GM15510 (cell line): ENCODE data around the gene WNT8A.

Source experiments
- POLR2A ChIP-seq: IDR thresholded peaks from 3 replicates; pipeline ENCODE4 v1.6.1; 2011; ENCODE audit warnings: borderline replicate concordance; ENCODE audit not compliant: insufficient read length; ENCODE audit errors: extremely low read depth

WNT8A gene

DNA sequence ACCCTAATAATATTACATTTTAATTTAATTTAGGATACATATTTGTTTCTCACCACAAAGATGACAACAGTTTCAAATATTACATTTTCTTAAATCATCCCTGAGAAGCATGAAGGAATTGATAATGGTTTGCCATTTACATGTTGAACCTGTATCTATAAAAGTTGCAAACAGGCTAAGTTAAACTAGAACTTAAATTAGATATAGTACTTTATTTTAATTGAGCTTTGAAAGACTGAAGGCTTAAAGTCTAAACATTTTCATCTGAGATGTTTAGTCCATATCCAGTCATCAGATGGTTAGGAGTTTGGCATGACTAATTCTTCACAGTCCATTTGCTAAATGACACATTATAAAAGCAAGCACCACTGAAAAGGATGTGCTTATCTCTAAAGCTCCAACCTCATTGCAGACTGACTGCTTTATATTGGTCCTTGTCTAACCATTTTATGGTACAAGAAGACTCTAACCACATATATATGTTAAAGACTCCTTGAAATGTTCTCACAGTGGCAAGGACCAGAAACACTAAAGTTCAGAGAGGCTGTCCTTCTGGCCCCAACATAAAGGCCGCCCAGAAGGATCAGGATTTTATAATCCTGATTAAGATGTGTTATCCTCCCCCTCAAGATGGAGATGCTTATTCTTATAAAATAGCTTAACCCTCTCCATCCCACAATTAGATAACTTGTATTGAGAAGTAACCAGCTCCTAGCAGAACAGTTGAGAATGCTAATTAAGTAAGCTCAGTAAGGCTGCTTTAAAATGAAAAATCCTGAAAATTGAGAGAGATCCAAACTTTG is 25.8 kb downstream of the WNT8A start:
- TF ChIP-seq POLR2A: no peak

DNA sequence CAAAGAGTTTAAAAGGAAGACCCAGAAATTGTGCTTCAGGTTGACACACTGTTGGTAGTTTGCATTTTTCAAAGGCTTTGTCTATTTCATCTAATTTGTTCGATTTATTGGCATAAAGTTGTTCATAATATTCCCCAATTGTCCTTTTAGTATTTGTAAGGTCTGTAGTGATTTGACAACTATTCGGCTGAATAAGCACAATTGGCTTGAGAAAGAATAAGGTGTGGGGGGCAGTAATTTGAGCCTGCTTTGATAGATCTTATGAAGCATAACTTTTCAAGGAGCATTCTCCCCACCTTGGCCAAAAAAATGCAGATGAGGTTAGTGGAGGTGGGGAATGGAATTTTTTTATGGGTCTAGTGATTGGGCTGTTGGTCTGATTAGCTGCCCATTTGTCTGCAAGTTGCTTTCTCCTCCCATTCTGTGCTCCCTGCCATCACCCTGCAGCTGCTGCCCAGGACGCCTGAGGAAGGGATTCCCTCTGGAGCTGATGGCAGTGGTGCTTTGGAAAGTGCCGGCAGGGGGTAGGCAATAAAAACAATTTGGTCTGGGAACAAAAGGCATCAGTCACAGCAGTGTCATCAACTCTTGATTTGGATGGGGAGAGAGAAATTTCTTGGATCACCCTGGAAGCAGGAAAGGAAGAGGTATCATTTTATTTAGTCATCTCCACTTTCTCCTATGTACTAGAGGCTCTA is 26.6 kb downstream of the WNT8A start:
- TF ChIP-seq POLR2A: no peak

DNA sequence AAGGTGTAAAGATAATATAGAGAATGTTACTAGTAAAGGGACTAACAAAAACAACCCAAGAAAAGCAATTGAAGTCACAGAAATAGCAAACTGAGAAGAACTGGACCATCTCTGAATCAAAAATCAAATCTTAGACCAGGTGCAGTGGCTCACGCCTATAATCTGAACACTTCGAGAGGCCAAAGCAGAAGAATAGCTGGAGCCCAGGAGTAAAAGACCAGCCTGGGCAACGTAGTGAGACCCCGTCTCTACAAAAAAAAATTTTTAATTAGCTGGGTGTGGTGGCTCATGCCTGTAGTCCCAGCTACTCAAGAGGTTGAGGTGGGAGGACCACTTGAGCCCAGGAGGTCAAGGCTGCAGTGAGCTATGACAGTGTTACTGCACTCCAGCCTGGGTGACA is 27.3 kb downstream of the WNT8A start:
- no peak for TF ChIP-seq POLR2A

DNA sequence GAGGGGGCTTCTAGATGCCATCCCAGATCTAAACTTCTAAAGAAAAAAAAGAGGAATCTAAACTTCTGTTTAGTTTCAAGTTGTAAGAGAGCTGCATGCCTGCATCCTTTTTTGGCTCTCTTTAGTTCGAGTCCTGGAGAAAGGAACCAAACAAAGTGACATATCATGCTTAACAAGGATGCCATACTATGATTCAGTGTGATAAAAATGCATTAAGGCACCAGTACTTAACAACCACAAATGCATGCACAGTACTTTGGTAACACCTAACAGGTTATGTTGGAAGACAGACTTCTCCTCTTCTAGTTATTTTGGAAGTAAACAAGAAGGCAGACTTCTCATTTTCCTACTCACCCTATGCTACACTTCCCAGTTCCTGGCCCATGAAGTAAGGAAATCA is 28.1 kb downstream of the WNT8A start:
- no peak for TF ChIP-seq POLR2A

DNA sequence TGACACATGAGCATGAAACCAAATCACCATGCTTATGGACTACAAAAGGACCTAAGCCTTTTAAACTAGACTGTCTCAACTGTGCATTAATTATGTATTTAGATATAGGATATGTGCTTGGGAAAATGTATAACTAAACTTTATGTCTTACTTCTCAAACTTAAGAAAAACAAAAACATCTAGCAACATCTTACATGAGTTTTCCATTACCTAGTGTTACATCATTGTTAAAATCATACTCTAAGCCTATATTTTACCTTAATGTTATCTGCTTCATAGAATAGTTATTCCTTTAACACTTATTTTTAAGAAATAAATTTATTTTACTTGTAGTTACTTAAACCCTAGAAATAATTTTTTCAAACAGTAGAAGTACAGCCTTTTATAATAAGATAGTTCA is 31.4 kb downstream of the WNT8A start:
- no peak for TF ChIP-seq POLR2A

DNA sequence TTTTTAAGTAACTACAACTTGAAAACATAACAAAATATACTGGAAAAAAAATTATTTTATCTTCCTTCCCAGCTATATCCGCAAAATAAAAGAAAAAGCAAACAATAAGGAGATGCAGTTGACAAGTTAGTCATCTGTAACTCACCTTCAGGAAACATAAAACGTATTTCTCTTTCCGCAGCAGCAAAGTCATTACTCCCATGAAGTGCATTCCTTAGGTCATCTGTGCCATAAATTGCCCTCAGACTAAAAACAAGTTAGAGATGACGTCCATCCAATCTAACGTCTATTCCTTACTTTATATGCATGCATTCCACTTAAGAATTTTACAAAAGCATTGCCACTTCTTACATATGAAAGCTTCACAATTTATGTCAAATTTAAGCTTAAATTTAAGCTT is 44.5 kb downstream of the WNT8A start:
- no peak for TF ChIP-seq POLR2A

DNA sequence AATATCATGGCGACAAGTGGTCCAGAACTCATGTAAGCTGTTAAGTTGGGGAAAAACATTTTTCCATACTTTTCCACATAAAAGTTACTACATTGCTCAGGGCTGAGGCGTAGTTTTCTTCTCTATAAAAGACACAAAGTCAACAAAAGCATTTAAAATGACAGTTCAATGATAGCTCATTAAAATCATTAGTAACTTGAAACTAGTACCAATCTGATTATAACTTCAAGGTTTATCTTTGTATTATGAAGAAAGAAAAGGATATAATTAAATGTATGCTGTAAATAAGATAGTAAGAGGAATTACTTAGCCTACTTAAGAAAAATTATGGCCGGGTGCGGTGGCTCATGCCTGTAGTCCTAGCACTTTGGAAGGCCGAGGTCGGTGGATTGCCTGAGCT is 45.5 kb downstream of the WNT8A start:
- TF ChIP-seq POLR2A: no peak

DNA sequence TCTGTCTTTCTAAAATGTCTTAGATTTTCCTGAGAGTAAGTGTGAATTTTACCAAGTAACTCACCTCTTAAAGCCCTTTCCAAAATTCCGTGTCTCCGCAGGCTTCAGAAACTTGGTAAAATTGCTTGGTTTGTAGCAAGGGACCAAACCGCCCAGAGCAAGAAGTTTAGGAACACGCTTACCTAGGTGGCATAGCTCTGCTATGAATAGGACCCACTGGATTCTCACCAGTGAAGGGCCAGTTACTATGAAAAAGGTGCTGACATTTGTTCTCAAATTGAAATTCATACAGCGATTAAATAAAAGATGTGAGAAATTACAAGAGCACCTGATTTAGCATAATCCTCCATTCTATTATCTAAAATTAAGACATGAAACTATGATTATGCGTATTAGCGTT is 48.7 kb downstream of the WNT8A start:
- no peak for TF ChIP-seq POLR2A

DNA sequence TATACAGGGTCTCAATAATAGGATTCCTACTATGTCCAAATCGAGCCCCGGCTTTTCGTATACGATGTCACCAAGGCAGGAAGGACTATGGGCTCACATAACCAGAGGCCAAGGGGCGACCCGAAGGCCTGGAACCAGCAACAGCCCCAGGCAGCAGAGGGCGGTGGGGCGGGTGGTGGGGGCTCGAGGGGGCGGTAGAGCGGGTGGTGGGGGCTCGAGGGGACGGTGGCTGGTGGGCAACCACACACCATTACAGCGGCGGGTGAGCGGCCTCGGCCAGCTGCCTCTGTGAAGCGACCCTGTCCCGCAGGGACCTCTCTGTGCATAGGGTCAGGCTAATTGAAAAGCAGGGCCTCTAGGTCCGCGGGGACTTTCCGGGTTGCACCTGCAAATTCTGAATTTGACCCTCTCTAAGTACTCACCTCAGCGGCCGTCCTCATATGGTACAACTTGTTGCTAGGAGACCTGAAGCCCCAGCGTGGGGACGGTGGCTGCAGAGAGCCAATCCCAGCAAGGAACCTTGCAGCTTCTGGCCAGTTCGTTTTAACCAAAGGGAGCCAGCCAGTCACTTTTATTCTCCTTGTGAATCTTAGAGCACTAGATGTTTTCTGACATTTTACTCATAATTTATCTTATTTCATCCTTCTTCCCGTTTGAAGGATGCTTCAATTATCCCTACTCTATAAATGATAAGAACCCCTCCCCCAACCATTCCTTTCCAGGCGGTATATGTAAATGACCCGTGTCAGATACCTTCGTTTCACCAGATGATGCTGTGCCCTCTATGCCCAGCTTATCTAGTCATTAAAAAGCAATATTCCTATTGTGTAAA is 55.3 kb downstream of the WNT8A start, which contains the start of gene NME5:
NME5 (minus strand) TSS at position 480 of the 832 bp plus-strand sequence. CDS start 648 bp downstream, outside the sequence.
- TF ChIP-seq POLR2A: no peak

DNA sequence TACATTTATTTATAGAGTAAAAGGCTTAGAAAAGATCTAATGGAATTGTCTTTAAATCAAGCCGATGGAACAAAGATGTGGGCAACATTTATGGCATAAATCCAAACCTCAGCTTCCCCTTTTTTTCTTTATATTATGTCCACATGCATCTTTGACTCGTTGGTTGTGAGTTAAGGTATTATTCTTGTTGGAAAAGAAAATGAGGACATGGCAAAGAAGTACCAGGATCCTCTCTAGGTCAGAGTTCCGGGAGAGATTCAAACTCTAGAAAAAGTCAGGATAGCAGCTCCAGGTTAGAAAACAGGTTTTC is 55.9 kb downstream of the WNT8A start:
- TF ChIP-seq POLR2A: no peak

DNA sequence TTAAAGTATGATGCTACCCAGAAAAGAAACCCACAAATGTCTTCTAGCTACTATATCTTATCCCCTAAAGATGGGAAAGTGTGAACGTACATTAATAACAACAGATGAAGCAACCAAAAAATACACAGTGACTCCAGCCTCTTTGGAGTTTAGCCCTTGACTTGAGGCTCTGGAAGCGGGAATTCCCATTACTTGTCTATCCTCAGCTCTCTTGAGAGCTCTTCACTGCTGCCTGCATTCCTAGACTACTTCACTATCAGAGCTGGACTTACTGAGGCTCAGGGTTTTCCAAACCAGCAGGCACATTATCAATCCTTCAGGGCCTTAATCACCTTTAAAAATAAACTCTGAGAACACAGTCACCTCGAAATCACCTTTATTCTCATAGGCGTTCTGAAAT is 56.4 kb downstream of the WNT8A start:
- no peak for TF ChIP-seq POLR2A
